HEK293 (cell line): ENCODE measurements around the gene PRR35.

Experiments used
- CTCF ChIP-seq: fragments of 450-650 bp; formaldehyde crosslinking; IDR thresholded peaks from 2 replicates; pipeline ENCODE4 v1.5.1; 2016; ENCODE audit warnings: missing biosample characterization, missing genetic modification characterization
- REST ChIP-seq: fragments of 450-650 bp; formaldehyde crosslinking; IDR thresholded peaks from 2 replicates; pipeline ENCODE4 v1.5.1; 2016; ENCODE audit warnings: missing biosample characterization, missing genetic modification characterization
- SP2 ChIP-seq: fragments of 450-650 bp; formaldehyde crosslinking; IDR thresholded peaks from 2 replicates; pipeline ENCODE4 v1.5.1; 2016; ENCODE audit warnings: missing biosample characterization, missing genetic modification characterization
- ZBTB1 ChIP-seq: fragments of 450-650 bp; formaldehyde crosslinking; IDR thresholded peaks from 2 replicates; pipeline ENCODE4 v1.5.1; 2016; ENCODE audit warnings: missing biosample characterization, missing genetic modification characterization
- ZBTB17 ChIP-seq: fragments of 450-650 bp; formaldehyde crosslinking; IDR thresholded peaks from 2 replicates; pipeline ENCODE4 v1.5.1; 2016; ENCODE audit warnings: missing biosample characterization, missing genetic modification characterization
- ZBTB49 ChIP-seq: fragments of 450-650 bp; formaldehyde crosslinking; IDR thresholded peaks from 2 replicates; pipeline ENCODE4 v1.5.1; 2016; ENCODE audit warnings: missing biosample characterization, missing genetic modification characterization, low read depth
- ZIC2 ChIP-seq: fragments of 450-650 bp; formaldehyde crosslinking; IDR thresholded peaks from 2 replicates; pipeline ENCODE4 v1.5.1; 2016; ENCODE audit warnings: missing biosample characterization, missing genetic modification characterization
- ZNF146 ChIP-seq: fragments of 450-650 bp; formaldehyde crosslinking; IDR thresholded peaks from 2 replicates; pipeline ENCODE4 v1.5.1; 2016; ENCODE audit warnings: missing biosample characterization, missing genetic modification characterization
- ZNF274 ChIP-seq, 2 experiments: fragments of 200-500 bp in 1 of 2; fragments of 450-650 bp in 1 of 2; sonication (Bioruptor generic) in 1 of 2; formaldehyde crosslinking in 1 of 2; IDR thresholded peaks; 2 replicates each; pipeline versions ENCODE4 v1.5.1 to v1.6.1; 2014 to 2016; ENCODE audit warnings: borderline replicate concordance in 1 of 2, inconsistent platforms in 1 of 2, low read length in 1 of 2, missing biosample characterization in 1 of 2, missing genetic modification characterization in 1 of 2
- ZNF362 ChIP-seq: fragments of 450-650 bp; formaldehyde crosslinking; IDR thresholded peaks from 2 replicates; pipeline ENCODE4 v1.5.1; 2016; ENCODE audit warnings: missing biosample characterization, missing genetic modification characterization
- ZNF521 ChIP-seq: fragments of 450-650 bp; formaldehyde crosslinking; IDR thresholded peaks from 2 replicates; pipeline ENCODE4 v1.5.1; 2017; ENCODE audit warnings: missing biosample characterization, mild to moderate bottlenecking, missing genetic modification characterization
- ZNF555 ChIP-seq: fragments of 450-650 bp; formaldehyde crosslinking; conservative IDR thresholded peaks from 2 replicates; pipeline ENCODE4 v1.5.1; 2017; ENCODE audit warnings: missing biosample characterization, mild to moderate bottlenecking, missing genetic modification characterization, inconsistent platforms
- ZNF747 ChIP-seq: fragments of 450-650 bp; formaldehyde crosslinking; IDR thresholded peaks from 2 replicates; pipeline ENCODE4 v1.5.1; 2016; ENCODE audit warnings: missing biosample characterization, missing genetic modification characterization

GRCh38 chr16:572865-573650 is 12.9 kb downstream of the PRR35 start:
- no peak for TF ChIP-seq ZBTB1
- no peak for TF ChIP-seq ZNF747 (tag by site-specific recombination)
- no peak for TF ChIP-seq CTCF (tag by site-specific recombination)
- no peak for TF ChIP-seq ZBTB17 (tag by site-specific recombination)
- no peak for TF ChIP-seq ZNF274 (IDR thresholded peaks at IDR 0.05; ENCODE audit: low read length)
- no peak for TF ChIP-seq ZNF274 (tag by site-specific recombination; IDR thresholded peaks at IDR 0.05; ENCODE audit: borderline replicate concordance)
- no peak for TF ChIP-seq ZNF555 (tag by site-specific recombination)
- TF ChIP-seq ZIC2 (tag by site-specific recombination), result peak; percentile 76
- TF ChIP-seq ZNF362 (tag by site-specific recombination), result no peak
- TF ChIP-seq ZNF521 (tag by site-specific recombination), result no peak
- no peak for TF ChIP-seq ZNF146
- no peak for TF ChIP-seq SP2 (tag by site-specific recombination)
- TF ChIP-seq REST (tag by site-specific recombination), result no peak
- no peak for TF ChIP-seq ZBTB49
